Ecto neural progenitor cell (in vitro differentiated cells): ENCODE data around the gene WNT7A.
A peak's percentile ranks its signal among the peaks of the same experiment; 100 is the strongest.

ENCODE experiments used
- DNase-seq: peaks from one replicate; pipeline ENCODE4 v3.0.0-alpha.2; 2018; ENCODE audit warnings: low spot score

Gene WNT7A

DNA sequence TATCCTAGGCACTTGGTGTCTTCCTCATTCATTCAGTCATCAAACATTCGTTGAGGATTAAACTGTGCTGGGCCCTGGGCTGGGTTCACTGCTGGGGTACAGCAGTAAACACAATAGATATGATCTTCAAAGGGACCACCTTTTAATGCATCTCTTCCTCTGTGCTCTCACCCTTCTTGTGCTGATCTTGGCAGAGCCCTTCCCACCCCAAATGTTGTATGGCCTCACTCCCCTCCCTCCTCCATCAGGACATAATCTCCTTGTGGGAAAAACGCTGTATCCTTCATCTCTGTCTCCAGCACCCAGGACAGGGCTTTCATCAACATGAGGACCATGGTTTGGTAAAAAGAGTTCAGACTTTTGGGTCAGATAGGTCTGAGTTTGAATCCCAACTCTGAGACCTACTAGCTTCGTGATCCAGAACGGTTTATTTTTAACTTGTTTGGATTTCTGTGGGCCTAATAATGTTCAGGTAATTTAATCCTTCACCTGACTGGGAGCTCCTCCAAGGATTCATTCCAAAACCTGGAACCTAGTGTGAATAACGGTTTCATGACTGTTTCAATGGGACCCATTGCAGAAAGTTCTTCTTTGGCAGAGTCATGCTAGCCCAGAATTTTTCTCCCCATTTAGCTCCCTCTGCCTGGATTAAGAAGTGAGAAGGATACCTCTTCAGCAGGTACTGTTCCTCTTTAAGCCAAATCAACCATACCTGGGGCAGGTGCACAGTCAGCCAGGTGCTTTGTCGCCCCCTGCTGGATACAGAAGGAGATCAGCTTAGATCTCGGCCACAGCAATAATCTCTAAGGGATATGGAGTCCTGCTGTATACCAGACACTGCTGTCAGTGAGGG, 5.2 kb upstream of the WNT7A start:
- peak; percentile 63 for DNase-seq

DNA sequence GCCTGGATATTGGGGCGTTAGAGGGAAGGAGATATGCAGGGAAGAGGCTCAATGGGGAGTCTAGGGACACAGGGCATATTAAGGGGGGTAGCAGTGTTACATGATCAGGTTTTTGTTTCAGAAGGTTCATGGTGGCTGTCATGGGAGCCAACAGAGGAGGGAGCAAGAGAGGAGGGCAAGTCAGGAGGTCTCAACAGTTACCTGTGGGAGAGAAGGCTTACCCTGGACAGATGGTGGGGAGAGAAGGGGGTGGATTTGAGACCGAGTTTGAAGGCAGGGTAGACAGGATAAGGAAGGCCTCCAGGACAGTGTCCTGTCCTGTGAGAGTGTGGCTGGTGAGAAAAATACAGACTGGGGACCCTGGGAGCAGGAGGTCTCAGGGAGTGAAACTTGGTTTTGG, 3.8 kb upstream of the WNT7A start:
- no peak for DNase-seq

DNA sequence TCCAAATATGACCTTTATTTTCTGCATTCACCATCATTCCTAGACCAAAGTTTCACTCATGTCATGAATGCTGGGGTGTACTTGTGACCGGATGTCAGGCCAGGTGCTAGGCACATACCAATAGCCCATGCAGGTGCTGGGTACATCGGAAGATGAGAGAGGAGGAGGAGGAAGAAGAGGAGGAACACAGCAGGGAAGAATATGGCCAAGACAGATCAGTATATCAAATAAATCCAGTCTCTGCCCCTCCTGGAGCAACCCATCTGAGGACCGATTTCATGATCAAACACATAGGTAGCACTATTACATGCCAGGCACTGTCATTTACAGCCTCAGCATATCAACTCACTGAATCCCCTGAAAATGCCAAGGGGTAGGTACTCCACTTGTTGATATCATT, 3.0 kb upstream of the WNT7A start:
- DNase-seq: peak; percentile 22

DNA sequence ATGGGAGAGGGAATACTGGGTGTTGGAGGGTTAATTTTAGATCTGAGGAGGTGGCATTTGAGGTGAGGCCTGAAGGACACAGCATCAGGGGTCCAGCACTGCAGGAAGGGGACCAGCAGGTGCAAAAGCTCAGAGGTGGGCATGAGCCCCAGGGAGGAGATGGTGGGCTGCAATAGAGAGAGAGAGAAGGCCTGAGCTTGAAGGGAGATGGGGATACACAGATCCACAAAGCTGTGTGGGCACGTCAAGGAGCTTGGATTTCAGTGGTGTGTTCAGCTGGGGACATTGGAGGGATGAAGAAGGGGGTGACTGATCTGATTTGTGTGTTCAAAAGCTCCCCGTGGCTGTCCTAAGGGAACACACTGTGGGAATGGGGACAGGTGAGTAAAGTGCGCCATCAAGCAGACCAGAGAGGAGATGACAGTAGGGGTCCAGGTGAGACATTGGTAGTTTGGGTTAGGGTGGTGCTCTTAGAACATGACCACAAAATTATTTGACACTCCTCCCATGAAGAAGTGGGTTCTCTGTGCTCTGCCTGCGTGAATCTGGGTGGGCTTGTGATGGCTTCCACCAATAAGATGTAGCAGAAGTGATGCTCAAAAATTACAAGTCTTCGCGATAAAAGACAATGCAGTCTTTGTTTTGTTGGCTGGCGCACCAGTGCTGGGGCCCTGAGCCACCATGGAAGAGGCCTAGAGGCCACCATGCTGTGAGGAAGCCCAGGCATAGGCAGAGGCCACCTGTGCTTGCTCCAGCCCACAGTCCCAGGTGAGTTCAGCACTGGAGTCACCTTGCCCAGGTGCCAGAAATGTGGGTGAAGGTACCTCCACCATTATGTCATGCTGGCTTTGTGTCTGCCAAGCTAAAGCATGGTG, 1.9 kb upstream of the WNT7A start:
- DNase-seq: peak; percentile 34

DNA sequence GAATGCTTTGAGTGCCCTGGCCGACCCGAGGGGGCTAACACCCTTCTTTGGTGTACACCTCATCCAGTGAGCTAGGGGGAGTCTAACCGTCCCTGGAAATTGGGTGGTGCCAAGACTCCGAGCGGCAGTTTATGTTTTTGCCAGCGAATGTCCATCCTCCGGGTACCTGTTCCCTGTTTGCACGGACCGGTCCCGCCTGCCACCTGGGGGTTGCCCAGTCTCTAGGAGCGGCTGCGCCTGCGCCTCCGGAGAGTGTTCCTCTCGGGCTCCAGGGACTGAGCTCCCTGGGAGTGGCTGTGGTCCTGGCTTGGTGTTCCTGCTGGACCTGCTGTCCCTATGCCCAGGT, 913 bp upstream of the WNT7A start:
- DNase-seq: no peak

DNA sequence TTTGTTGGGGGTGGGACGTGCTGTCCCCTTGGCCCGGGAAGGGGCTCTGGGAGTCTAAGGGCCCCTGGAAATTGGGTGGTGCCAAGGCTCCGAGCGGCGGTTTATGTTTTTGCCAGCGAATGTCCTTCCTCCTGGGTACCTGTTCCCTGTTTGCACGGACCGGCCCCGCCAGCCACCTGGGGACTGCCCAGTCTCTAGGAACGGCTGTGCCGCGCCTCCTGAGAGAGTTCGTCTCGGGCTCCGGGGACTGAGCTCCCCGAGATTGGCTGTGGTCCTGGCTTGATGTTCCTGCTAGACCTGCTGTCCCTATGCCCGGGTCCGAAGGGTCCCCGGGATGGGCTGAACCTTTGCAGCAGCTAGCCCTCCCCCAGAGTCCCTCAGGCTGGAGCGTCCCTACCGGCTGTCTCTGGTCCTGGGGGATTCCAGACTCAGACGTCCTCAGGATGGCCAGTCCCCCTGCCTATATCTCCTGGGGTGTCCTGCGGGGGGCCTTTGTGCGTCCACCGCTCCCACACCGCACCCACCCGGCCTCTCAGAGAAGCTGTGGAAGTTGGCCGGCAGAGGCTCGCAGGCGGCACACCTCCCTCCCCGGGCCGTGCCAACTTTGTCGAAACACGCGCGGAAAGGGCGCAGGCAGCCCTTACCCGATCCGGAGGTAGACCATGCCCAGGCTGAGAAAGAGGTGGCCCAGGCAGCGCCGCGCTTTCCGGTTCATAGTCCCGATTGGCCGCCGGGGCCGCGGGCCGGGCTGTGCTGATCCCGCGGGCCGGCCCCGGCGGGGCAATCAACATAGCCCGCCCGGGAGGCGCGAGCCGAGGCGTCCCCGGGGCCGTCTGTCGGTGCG, 547 bp downstream of the WNT7A start:
- DNase-seq: peak; percentile 74

DNA sequence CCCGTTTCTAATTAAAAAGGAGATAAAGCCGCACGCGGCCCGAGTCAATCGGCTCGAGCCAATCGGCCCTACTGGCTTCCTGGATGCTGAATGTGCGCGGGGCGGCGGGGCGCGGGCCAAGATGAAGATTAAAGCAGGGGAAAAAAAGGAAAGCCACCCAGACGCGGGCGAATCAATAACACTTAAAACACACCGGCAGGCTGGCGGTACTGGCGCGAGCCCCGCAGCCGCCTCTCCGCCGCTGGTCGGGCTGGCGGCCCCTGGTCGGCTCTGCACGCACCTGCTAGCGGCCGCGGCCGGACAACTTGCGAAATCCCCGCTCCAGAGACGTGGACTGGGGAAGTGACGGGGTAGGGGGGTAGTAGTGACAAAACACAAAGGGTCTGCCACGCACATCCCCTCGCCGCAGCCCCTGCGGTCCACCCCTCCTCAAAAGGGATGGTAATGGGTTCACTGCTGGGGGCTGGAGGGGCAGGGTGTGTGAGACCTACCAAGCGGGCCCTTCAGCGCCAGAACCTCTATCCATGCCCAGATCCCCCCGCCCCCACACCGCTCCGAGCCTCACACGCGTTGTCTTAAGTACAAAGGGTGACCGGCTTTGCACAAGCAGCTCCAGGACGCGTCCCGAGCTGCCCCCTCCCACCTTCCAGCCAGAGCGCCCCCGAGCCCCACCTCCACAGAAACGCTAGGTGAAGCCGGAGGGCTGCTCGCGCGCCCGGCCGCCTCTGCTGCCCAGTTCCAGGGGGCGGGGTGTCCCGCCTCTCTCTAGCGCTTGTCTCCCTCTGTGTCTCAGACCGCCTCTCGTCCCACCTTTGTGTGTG, 1.4 kb downstream of the WNT7A start:
- DNase-seq: peak; percentile 71

DNA sequence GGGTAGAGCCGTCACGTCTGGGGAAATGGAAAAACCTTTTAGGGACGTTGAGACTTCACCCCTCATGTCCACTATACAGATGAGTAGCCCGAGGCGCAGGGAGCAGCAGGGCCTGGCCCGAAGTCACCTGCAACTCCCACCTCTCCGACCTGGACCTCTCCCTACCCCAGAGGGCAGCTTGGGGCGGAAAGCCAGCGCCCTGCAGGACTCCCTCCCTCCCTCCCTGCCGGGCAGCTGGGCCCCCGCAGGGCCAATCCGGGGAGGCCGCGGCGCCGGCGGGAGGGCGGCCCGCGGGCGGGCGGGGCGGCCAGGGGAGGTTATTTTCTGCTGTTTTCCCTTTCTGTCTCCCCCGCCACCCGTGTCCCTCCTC, 2.0 kb downstream of the WNT7A start:
- no peak for DNase-seq

DNA sequence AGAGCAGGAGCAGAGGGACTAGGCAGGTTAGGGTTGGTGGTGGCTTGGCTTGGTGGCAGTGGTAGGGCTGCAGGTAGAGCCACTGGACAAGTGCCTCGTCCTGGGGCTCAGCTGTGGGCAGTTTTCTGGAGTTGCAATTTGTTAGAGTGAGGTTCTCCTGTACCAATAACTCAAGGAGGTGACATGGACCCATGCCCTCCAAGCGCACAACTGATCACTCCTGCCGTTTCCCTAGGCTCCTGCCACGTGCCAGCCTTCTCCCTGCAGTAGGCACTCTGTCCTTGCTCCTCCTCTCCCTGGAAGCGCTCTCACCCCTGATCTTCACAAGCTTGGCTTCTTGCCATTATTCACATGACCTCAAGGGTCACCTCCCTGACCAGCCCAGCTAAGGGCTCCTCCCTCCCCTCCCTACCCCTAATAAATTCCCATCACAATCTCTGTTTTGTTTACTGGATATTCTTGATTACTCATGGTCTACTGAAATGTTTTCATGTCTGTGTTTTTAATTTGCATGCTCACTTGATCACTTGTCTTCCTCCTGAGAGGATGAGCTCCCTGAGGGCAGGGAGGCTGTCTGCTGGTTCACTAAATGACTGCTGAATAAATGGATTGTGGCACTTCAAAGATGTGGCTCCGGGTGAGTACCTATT, 3.3 kb downstream of the WNT7A start:
- no peak for DNase-seq

DNA sequence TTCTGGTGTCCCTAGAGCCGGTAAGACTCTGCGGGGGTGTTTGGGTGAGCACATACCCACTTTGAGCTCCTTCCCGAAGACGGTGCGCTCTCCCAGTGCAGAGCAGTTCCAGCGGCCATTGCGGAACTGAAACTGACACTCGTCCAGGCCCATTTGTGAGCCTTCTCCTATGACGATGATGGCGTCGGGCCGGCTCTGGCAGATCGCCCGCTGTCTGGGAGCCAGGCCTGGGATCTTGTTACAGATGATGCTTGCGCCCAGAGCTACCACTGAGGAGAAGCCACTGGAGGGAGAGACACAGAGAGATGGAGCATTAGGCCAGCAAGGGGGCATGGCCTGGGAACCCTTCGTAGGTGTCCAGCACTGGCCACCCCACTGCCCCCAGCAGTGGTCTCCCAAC, 5.0 kb downstream of the WNT7A start:
- no peak for DNase-seq

DNA sequence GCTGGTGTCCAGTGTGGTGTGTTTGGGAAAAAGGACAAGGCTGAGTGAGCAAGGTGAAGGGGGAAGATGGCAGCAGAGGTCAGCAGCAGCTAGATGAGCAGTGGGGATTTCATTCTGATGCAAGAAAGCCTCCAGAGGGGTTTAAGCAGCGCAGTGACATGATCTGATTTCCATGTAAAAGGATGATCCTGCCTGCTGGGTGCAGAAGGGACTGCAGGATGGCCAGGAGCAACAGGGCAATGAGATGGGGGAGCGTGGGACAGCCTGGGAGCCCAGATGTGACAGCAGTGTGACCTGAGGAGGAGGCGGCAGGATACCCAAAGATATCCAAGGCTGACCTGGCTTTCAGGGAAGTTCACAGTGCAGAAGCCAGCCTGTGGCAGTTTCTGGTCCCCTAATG, 6.1 kb downstream of the WNT7A start:
- DNase-seq: no peak

DNA sequence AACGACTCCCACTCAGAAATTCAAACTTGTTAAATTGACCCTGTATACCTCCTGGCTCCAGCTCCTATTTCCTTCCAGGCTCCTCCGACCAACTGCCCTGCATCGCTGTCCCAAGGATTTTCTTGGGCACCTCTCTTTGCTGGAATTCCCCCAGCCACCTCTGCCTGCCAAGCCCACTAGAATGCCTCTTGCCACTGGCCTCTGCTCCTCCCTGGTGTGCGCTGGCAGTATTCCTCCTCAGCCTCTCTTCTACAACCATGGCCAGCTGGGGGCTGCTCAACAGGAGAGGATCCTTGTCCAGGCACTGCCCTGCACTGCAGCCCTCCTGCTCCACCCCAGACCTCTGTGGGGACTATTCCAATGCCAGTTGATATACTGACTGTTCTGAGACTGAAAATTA, 7.4 kb downstream of the WNT7A start:
- DNase-seq: no peak

DNA sequence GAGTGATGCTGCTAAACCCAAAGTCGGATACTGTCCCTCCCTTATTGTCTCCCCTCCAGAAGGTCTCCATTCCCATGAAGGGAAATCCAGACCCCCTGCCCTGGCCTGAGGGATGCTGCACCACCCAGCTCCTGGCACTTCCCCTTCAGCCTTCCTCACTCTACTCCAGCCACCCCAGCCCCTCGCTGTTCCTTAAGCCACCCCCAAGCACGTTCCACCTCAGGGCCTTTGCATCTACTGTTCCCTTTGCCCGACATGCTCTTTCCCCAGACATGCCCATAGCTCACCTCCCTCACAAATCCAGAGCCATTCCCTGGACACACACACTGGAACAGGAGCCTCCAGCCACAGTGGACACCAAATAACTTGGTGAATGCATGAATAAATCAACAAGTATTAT, 8.1 kb downstream of the WNT7A start:
- no peak for DNase-seq

DNA sequence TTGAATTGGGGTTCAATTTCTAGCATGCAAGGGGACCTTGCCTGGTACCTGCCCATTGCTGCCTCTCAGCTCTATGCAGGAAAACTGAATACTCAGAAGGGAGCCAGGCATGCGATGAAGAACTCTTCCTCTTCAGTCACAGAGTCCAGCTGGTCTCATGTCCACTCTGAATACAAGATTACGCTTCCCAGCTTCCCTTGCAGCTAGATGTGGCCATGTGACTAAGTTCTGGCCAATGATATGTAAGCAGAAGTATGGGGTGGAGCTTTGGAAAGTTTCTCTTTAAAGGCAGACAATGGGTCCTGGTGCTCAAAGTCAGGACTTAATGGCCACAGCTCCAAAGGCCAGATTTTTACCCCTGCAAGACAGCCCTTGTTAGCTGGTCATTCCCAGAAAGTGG, 9.0 kb downstream of the WNT7A start:
- no peak for DNase-seq

DNA sequence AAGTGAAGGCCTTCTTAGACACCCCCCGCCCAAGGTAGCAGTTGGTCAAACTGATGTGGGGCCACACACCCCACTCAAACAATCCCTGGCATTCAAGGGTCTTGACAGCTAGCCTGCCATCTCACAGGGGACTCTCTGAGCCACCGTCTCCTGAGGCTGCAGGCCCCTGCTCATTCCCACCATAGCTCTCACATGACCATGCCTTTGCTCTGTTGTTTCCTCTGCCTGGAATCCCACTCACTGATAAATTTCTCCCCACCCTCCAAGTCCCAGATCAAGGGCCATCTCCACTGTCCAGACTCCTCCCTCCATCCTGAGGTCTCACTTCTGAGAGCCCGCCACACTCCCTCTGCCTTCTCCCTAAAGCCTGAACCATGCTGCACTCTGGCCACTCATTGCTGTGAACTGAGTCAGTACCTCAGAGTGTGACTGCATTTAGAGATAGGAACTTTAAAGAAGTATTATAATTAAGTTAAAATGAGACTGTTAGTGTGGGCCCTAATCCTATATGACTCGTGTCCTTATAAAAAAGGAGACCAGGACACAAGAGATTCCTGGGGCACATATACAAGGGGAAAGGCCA, 10.0 kb downstream of the WNT7A start:
- DNase-seq: no peak

DNA sequence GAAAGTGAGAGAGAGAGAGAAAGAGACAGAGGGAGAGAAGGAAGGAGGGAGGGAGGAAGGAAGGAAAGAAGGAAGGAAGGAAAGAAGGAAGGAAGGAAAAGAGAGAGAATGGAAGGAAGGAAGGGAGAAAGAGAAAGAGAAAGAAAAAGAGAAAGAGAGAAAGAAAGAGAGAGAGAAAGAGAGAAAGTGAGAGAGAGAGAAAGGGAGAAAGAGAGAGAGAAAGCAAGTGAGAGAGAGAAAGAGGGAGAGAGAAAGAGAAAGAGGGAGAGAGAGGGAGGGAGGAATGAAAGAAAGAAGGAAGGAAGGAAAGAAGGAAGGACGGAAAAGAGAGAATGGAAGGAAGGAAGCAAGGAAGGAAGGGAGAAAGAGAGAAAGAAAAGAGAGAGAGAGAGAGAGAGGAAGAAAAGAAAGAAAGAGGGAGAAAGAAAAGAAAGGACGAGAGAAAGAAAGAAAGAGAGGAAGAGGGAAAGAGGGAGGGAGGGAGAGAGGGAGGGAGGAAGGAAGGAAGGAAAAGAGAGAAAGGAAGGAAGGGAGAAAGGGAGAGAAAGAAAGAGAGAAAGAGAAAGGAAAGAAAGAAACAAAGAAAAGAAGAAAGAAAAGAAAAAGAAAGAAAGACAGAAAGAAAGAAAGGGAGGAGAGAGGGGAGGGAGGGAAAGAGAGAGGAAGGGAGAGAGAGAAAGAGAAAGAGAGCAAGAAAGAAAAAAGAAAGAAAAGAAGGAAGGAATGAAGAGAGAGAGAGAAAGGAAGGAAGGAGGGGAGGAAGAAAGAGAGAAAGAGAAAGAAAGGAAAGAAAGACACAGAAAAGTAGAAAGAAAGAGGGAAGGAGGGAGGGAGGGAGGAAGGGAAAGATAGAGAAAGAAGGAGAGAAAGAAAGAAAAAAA, 10.8 kb downstream of the WNT7A start:
- DNase-seq: no peak

DNA sequence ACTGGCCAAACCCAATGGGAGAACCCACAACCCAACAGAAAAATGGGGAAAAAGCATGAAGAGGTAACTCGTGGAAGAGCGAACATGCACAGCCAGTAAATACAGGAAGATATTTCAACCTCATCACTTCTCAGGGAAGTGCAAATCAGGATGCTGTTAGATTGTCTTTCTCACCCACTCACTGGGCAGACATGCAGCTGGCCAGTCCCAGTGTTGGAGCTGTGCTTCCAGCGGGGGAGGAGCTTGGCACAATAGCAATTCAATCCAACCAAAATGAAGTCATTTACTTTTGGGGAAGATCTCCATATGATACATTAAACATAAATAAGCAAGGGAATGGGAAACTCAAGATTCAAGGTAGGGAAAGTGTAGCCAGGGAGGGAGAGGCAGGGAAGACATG, 12.1 kb downstream of the WNT7A start:
- no peak for DNase-seq

DNA sequence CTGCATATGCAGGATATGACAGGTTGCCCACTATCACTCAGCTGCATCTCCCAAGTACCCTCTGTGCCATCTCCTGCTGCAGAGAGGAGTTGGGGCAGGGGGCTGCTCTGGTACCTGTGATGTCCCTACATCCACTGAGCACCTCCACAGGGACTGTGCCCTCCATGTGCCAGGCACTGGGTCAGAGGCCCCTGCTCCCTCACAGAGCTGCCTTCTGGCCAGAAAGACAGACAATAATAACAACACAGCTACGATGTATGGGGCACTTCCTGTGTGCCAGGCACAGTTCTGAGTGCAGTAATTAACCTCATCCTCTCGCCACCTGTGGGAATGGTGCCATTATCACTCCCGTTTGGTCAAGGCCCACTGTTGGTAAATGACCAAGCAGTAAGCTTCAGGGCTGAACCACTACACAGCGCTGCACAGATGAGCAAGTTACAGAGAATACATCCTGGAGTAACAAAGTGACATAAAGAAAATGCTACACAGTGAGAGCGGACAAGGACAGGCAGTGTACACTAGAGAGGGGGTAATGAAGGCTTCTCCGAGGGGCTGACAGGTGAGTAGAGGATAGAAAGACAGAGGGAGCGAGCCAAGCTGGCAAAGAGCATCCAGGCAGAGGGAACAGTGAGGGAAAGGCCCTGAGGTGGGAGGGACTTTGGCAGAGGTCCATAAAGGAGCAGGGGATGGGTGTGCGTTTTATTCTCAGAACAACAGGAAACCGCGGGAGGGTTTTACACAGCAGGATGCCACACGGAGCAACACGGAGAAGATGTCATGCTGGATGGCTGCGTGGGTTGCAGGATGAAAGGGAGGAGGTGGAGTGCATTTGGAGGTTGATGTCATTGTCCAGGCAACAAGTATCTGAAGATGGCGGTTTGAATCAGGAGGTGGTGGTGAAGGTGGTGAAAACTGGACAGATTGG, 13.6 kb downstream of the WNT7A start:
- no peak for DNase-seq

DNA sequence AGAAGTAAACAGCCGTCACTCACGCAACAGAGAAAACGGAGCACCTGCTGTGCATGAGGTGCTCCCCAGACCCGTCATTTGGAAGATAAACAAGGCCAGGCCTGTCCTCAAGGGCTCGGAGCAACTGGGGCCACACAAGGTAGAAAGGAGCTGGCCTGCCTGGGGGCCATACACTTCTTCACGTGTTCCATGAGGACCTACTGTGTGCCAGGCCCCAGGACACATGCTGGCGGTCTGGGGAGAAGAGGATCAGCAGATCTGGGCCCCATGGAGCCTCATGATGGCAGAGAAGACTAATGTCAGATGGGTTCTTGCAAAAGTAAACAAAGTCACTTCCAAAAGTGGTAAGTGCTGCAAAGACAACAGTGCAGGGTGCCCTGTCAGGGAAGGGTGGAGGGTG, 14.3 kb downstream of the WNT7A start:
- DNase-seq: no peak
